SHP77 (cell line): ENCODE results near the gene DLG2.
"Not testable (repeated sequence)": the region's sequence is repeated elsewhere in the genome, so short reads cannot be mapped to it uniquely, and the experiment has no call there.

ENCODE experiments used
- DNase-seq, 2 experiments: peaks; one replicate each; lab custom pipeline; 2025; lab: John Stamatoyannopoulos, UW

The DLG2 gene

GRCh38 chr11:85229723-85230122 is 397.4 kb downstream of the DLG2 start:
- not testable (repeated sequence) for DNase-seq

- DNase-seq: no peak
Observed at GRCh38 chr11:85196968-85197367, 430.2 kb downstream of the DLG2 start.

- DNase-seq: no peak
Observed at GRCh38 chr11:85195934-85196333, 431.2 kb downstream of the DLG2 start.

GRCh38 chr11:85187992-85188391 is 439.2 kb downstream of the DLG2 start:
- no peak for DNase-seq

- no peak for DNase-seq
Observed at GRCh38 chr11:85184721-85185120, 442.4 kb downstream of the DLG2 start.

GRCh38 chr11:85182441-85183387 is 444.4 kb downstream of the DLG2 start:
- DNase-seq: peak; percentile 9 to 25

- DNase-seq: no peak
Observed at GRCh38 chr11:85180528-85180927, 446.6 kb downstream of the DLG2 start.

GRCh38 chr11:85171648-85172257 is 455.4 kb downstream of the DLG2 start:
- no peak for DNase-seq

GRCh38 chr11:85170184-85170583 is 457.0 kb downstream of the DLG2 start:
- DNase-seq: no peak

GRCh38 chr11:85167471-85167870 is 459.7 kb downstream of the DLG2 start:
- no peak for DNase-seq

GRCh38 chr11:85167038-85167437 is 460.1 kb downstream of the DLG2 start:
- no peak for DNase-seq

- DNase-seq: no peak
Observed at GRCh38 chr11:85165819-85166218, 461.3 kb downstream of the DLG2 start.

- DNase-seq: no peak
Observed at GRCh38 chr11:85164743-85165142, 462.4 kb downstream of the DLG2 start.

- DNase-seq: no peak
Observed at GRCh38 chr11:85154294-85154693, 472.9 kb downstream of the DLG2 start.

GRCh38 chr11:85137597-85137996 is 489.5 kb downstream of the DLG2 start:
- peak; percentile 17 to 73 for DNase-seq

- no peak for DNase-seq
Observed at GRCh38 chr11:85133636-85134035, 493.5 kb downstream of the DLG2 start.

- no peak for DNase-seq
Observed at GRCh38 chr11:85132851-85133585, 494.1 kb downstream of the DLG2 start.

- no peak for DNase-seq
Observed at GRCh38 chr11:85127349-85127748, 499.8 kb downstream of the DLG2 start.

GRCh38 chr11:85123752-85124231 is 503.4 kb downstream of the DLG2 start:
- no peak for DNase-seq

GRCh38 chr11:85118151-85118550 is 509.0 kb downstream of the DLG2 start:
- DNase-seq: no peak

- no peak for DNase-seq
Observed at GRCh38 chr11:85115798-85116197, 511.3 kb downstream of the DLG2 start.

GRCh38 chr11:85114786-85115185 is 512.4 kb downstream of the DLG2 start:
- DNase-seq: no peak
